Type B pancreatic cell (in vitro differentiated cells): Measurements from ENCODE around the gene CYREN. TPM values are rescaled to one million over a fixed set of nuclear protein-coding genes. Genes with fewer than 3 reads are reported as not detected.
"Not testable (repeated sequence)": the region's sequence is repeated elsewhere in the genome, so short reads cannot be mapped to it uniquely, and the experiment has no call there.

Source experiments
- DNase-seq: peaks from one replicate; pipeline ENCODE4 v3.0.0; 2021; ENCODE audit warnings: mixed read lengths; ENCODE audit not compliant: unreplicated experiment; ENCODE audit errors: extremely low spot score
- H3K27ac Mint-ChIP-seq: 2 replicates; pipeline ENCODE4 v1.8.0; 2021; ENCODE audit warnings: mild to moderate bottlenecking, mixed read lengths
- H3K27me3 Mint-ChIP-seq: 2 replicates; pipeline ENCODE4 v1.8.0; 2021; ENCODE audit warnings: mixed read lengths
- H3K36me3 Mint-ChIP-seq: 2 replicates; pipeline ENCODE4 v1.8.0; 2021; ENCODE audit warnings: mixed read lengths
- H3K4me1 Mint-ChIP-seq: one replicate; pipeline ENCODE4 v1.8.0; 2021; ENCODE audit warnings: mixed read lengths; ENCODE audit not compliant: unreplicated experiment
- H3K4me3 Mint-ChIP-seq: 2 replicates; pipeline ENCODE4 v1.8.0; 2021; ENCODE audit warnings: mild to moderate bottlenecking, mixed read lengths
- H3K9me3 Mint-ChIP-seq: 2 replicates; pipeline ENCODE4 v1.8.0; 2021; ENCODE audit warnings: mixed read lengths
- long read RNA-seq: library from polyadenylated mRNA; unstranded; transcript quantifications from one replicate; pipeline ENCODE4 v2.0.0, GENCODE V29; 2020
- total RNA-seq: library from RNA; stranded (reverse); gene quantifications from 2 replicates; pipeline ENCODE4 v1.2.1, GENCODE V29; 2021; ENCODE audit warnings: low replicate concordance
- TF ChIP-seq, protein P1 (sequence below): fragments of 200-600 bp; sonication (generic); conservative IDR thresholded peaks from 2 replicates; pipeline ENCODE4 v1.5.0; 2021; ENCODE audit warnings: antibody characterized with exemption, mild to moderate bottlenecking

CYREN gene, protein sequence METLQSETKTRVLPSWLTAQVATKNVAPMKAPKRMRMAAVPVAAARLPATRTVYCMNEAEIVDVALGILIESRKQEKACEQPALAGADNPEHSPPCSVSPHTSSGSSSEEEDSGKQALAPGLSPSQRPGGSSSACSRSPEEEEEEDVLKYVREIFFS
- 43.4 and 51.0 TPM in 2 replicates for total RNA-seq
- long read RNA-seq, transcript CYREN-201 (4 exons, 1,482 nt) = minor isoform, 14 of 128 reads
- long read RNA-seq, transcript CYREN-202 (4 exons, 1,738 nt) = major isoform, 28 of 128 reads
- long read RNA-seq, transcript CYREN-209 (4 exons, 596 nt) = minor isoform, 7 of 128 reads
- long read RNA-seq, partial matches to known transcripts = 1 of 128 reads
- long read RNA-seq, other reads (novel, unspliced or antisense) = 73 of 128 reads

DNA sequence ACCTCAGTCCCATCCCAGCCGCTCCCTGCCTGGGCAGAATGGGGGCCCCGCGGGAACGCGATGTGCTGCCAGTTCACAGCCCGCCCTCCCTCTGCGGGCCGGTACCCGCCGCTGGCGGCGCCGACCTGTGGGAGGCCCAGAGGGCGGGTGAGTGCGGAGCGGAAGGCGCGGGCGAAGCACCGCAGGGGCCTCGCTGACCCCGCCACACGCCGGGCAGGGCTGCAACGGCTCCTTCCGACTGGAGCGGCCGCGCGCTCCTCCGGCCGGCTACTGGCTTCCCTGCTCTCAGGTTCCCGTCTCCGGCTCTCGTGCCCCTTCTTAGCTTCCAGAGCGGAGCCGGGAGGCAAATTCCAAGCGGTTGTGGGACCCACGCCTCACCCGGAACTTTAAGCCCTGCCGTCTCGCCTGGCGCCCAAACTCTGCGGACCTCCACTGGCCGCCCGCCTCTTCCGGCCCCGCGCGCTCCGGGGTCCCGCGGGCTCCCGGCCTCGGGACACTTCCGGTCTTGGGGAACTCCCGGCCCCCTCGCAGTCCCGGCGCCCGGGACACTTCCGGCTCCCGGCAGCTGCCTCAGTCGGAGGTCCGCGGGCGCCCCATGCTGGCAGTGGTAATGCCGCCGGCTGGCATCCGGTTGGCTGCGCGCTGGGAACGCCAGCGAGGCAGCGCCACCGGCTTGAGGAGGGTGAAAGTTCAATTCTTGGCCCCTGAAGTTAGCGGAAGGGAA is at the start of gene CYREN:
Gene CYREN, minus strand, starts transcription at position 434 of the 724 bp plus-strand sequence. CDS start 1,785 bp downstream, outside the sequence.
- Mint-ChIP-seq H3K4me3 (peak within 1 kb of the TSS; percentile 92), H3K27ac (peak within 1 kb of the TSS; percentile 85), H3K27me3 (no peaks in the 10 kb centered on the region), H3K9me3 (no peaks in the 10 kb centered on the region), H3K36me3 (peaks cover 21% of the 10 kb centered on the region), H3K4me1 (peaks cover 26% of the 10 kb centered on the region)
- TF ChIP-seq, protein P1, sequence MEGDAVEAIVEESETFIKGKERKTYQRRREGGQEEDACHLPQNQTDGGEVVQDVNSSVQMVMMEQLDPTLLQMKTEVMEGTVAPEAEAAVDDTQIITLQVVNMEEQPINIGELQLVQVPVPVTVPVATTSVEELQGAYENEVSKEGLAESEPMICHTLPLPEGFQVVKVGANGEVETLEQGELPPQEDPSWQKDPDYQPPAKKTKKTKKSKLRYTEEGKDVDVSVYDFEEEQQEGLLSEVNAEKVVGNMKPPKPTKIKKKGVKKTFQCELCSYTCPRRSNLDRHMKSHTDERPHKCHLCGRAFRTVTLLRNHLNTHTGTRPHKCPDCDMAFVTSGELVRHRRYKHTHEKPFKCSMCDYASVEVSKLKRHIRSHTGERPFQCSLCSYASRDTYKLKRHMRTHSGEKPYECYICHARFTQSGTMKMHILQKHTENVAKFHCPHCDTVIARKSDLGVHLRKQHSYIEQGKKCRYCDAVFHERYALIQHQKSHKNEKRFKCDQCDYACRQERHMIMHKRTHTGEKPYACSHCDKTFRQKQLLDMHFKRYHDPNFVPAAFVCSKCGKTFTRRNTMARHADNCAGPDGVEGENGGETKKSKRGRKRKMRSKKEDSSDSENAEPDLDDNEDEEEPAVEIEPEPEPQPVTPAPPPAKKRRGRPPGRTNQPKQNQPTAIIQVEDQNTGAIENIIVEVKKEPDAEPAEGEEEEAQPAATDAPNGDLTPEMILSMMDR = peak; percentile 64
- DNase-seq = peak; percentile 91

DNA sequence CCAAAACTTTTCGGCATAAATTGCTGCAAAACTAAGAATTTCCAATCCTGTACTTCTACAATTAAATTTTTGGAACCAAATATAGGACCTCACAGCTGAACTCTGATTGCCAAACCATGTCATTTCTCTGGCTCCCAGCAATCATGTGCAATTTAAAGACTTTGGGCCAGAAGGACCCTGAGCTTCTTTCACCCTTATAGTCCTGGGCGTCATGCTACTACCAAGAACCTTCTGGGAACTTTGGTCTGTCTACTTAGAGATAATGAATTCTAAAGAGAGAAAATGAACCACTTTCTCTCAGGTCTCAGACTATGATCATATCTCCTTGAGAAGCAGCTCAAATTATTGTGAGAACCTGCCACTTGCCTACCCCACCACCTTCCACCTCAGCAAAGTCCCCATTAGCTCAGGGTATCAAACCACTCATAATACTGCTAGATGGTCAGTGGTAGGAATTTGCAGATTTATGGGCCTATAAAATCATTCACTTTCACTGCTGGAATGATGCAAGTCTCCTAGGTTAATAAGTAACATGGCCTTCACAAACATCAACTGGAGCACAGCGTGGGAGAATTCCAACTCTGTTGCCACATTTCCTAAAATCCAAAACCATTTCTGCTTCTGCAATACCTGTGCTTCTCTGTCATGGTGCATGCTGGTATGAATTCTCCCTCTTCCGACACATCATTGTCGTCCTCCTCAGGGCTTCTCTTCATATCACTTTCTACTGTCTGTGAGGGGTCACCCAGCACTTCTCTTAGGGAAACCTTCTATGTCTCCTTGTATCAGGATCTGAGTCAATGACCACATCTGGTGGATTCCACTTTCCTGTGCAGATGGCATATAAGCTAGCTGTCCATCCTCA is 47.4 kb upstream of the CYREN start:
- DNase-seq = no peak
- H3K36me3 Mint-ChIP-seq = no peaks in the 10 kb centered on the region
- no peak overlapping the region for H3K27ac Mint-ChIP-seq
- no peaks in the 10 kb centered on the region for H3K27me3 Mint-ChIP-seq
- H3K9me3 Mint-ChIP-seq = peaks cover 7% of the 10 kb centered on the region
- no peak overlapping the region for H3K4me3 Mint-ChIP-seq
- no peaks in the 10 kb centered on the region for H3K4me1 Mint-ChIP-seq
- TF ChIP-seq, protein P1 = no peak

DNA sequence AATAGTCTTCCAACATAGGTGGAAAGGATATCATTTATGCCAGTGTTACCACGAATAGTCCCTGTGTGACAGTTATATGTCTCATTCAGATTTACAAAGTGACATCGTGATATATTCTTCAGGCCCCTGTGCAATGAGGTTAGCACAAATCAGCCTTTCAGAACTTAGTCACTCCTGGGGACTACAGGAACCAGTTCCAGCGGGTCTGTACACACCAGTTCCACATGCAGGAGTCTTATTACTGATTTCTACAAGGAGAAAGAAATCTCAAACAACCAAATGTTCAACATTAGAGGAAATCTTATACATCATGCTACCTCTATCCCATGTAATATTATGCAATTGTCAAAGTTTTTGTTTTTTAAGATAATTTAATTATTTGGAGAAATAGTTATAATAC is 45.2 kb upstream of the CYREN start:
- H3K4me3 Mint-ChIP-seq = no peak overlapping the region
- H3K4me1 Mint-ChIP-seq = peaks cover 3% of the 10 kb centered on the region
- H3K9me3 Mint-ChIP-seq = peaks cover 6% of the 10 kb centered on the region
- H3K27ac Mint-ChIP-seq = no peak overlapping the region
- no peaks in the 10 kb centered on the region for H3K27me3 Mint-ChIP-seq
- DNase-seq = no peak
- TF ChIP-seq, protein P1 = no peak
- H3K36me3 Mint-ChIP-seq = no peaks in the 10 kb centered on the region

DNA sequence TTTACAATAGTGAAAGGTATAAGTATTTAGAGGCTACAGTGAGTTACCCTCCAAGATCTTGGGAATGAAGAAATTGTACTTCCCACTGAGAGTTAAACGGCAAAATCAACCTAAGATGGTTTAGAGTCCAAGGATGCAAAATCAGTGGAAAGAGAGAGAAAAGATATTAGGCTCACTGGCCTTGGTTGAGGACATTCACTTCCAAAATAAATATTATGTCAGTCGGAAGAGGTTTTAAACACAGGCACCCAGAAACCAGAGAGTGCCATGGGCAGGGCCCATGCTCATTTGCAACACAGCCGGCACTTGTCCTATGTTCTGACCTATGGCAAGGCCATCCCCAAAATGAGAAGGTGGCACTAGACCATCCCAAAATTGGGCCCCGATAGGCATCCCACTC is 44.7 kb upstream of the CYREN start:
- DNase-seq = no peak
- H3K36me3 Mint-ChIP-seq = no peaks in the 10 kb centered on the region
- H3K9me3 Mint-ChIP-seq = peaks cover under 1% of the 10 kb centered on the region
- no peak overlapping the region for H3K27ac Mint-ChIP-seq
- no peaks in the 10 kb centered on the region for H3K27me3 Mint-ChIP-seq
- H3K4me3 Mint-ChIP-seq = no peak overlapping the region
- TF ChIP-seq, protein P1 = no peak
- H3K4me1 Mint-ChIP-seq = peaks cover 3% of the 10 kb centered on the region

DNA sequence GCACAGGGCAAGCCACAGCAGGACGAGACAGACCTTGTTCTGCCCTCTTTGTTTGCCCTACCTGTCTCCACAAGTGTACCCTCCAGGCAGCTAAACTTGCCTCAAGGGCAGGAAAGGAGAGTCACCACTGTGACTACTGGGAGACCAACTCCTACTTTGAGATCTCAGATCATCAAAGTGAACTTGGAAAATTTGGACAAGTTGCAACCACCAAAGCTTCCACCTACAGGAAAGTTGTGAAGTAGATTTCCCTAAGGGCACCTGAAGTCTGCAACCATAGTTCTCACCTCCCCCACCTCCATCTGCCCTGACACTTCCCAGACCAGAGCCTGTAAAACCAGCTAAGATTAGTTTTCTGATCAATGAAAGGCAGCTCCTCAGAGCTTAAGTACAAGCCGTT is 43.3 kb upstream of the CYREN start:
- TF ChIP-seq, protein P1 = no peak
- no peaks in the 10 kb centered on the region for H3K27me3 Mint-ChIP-seq
- H3K36me3 Mint-ChIP-seq = no peaks in the 10 kb centered on the region
- H3K4me1 Mint-ChIP-seq = peaks cover 4% of the 10 kb centered on the region
- no peak for DNase-seq
- H3K9me3 Mint-ChIP-seq = no peaks in the 10 kb centered on the region
- H3K4me3 Mint-ChIP-seq = peak overlapping the region; percentile 50
- no peak overlapping the region for H3K27ac Mint-ChIP-seq

DNA sequence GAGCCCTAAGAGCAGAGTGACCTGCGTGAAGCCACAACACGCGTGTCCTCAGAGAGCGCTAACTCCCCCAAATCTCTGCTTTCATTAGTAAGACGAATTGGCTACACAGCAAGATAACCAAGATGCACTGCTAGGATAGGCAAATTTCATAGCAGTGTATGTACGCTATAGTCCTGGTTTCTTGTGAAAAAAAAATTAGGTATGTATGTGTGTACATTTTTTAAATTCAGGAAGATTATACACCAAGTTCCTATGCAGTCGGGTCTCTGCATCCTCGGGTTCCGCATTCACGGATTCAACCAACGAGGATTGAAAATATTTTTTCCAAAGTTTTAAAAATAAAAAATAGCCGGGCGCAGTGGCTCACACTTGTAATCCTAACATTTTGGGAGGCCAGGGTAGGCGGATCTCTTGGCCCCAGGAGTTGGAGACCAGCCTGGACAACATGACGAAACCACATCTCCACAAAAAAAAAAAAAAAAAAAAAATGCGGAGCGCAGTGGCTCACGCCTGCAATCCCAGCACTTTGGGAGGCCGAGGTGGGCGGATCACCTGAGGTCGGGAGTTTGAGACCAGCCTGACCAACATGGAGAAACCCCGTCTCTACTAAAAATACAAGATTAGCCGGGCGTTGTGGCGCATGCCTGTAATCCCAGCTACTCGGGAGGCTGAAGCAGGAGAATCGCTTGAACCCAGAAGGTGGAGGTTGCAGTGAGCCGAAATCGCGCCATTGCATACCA is 41.6 kb upstream of the CYREN start:
- not testable (repeated sequence) for H3K9me3 Mint-ChIP-seq, H3K36me3 Mint-ChIP-seq, DNase-seq, H3K27me3 Mint-ChIP-seq
- Mint-ChIP-seq H3K27ac (peak overlapping the region; percentile 96), H3K4me3 (peak overlapping the region; percentile 98), H3K4me1 (peaks cover 19% of the 10 kb centered on the region)
